Globus pallidus (tissue), 1 donor: ENCODE measurements around the gene TLCD1.
A peak's percentile ranks its signal among the peaks of the same experiment; 100 is the strongest.

ENCODE experiments used
- DNase-seq: peaks from one replicate; pipeline ENCODE4 v3.0.0-alpha.2; 2015; ENCODE audit warnings: low spot score

The TLCD1 gene

GRCh38 chr17:28712705-28713415, 13.2 kb downstream of the TLCD1 start:
- DNase-seq = no peak

GRCh38 chr17:28712032-28712704, 13.9 kb downstream of the TLCD1 start:
- DNase-seq = no peak

GRCh38 chr17:28711723-28712031, 14.4 kb downstream of the TLCD1 start, which contains the start of gene PROCA1:
TSS of gene PROCA1 (minus strand) at chr17:28711888. CDS start at chr17:28711660, 228 bp downstream.
- no peak for DNase-seq

DNA sequence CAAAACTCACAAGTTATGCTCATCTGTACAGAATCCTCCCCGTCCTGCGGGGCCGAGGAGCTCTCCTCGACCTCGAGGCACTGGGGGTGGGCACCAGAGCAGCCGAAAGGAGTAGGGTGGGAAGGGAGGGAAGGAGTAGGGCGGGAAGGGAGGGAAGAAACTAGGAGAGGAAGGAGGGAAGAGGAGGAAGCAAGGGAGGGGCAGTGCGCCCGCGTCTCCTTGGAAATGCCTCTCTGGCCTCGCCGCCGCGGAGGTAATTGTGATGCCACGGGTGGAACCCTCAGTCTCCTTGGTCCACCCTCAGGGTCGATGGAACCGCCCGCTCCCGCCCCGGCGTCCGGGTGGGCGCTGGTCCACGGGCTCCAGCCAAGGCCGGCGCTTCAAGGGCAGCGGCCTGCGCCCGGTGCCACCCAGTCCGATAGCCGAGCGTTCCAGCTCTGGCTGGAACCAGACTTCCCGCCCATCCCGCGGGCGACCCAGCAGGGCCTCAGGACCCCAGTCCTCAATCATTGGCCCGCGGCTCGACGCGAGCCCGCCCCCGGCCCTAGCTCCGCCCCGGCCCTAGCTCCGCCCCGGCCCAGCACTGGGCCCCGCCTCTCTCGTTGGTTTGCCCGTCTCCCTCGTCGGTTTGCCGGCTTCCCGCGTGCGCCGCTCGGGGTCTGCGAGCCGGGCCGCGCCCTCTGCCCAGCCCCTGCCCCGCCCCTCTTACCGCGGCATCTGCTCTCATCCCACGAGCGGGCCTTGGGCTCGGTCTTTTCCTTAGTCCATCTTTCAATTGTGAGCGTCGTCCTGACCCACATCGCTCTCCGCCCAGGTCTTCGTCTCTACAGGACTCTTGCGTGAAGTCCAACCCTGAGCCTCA, 14.9 kb downstream of the TLCD1 start:
- peak; percentile 80 for DNase-seq

DNA sequence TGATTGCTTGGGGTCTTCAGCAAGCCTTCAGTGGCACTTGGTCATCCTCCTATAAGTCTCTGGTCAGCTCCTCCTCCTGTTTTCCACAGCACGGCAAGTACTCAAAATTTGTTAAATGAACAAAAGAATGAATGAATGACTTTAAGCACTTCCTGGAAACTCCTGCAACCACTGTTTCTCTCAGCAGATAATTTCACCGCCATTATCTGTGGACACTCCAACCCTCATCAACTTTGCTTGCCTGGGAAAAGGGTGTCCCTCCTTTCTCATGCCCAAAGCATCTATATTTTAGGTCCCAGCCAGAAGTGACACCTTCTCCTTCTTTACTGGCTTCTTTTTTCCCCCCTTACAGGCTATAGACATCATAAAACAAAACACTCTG, 18.7 kb downstream of the TLCD1 start:
- no peak for DNase-seq

DNA sequence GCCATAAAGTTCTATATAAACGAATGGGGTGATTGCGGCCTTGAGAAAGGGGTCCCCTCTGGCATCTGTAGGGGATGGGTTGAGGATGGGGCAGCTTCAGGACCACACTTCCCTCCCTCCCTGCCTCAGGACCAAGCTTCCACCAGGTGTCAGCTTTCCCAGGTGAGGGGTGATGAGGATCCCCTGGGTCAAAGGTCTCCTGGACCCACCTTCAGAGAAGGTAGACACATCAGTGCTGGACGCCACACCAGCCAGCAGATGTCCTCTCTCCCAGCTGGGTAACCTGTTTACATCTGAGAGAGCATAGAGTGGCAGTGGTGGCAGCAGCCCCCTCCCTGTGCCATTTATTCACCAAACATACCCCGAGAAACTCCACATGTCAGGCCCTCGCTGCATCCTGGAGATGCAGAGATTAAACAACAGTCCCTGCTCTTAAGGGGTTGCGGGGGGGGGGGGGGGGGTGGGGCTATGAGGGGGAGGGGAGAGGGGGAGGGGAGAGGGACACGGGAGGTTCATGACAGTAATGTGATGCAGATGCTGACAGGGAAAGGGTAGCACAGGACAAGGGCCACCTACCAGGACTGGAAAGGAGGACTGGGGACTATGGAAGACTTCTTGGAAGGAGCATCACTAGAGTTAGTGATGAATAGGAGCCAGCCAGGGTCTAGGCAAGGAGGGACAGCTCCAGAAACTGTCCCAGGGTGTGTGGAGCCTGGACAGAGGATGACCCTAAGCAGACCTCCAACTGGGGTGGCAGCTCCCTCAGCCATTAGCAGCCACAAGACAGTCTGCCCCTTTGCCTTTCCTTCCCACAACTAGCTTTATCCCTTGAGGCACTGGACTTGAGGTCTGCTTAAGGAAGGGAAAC, 19.3 kb downstream of the TLCD1 start:
- DNase-seq = no peak

DNA sequence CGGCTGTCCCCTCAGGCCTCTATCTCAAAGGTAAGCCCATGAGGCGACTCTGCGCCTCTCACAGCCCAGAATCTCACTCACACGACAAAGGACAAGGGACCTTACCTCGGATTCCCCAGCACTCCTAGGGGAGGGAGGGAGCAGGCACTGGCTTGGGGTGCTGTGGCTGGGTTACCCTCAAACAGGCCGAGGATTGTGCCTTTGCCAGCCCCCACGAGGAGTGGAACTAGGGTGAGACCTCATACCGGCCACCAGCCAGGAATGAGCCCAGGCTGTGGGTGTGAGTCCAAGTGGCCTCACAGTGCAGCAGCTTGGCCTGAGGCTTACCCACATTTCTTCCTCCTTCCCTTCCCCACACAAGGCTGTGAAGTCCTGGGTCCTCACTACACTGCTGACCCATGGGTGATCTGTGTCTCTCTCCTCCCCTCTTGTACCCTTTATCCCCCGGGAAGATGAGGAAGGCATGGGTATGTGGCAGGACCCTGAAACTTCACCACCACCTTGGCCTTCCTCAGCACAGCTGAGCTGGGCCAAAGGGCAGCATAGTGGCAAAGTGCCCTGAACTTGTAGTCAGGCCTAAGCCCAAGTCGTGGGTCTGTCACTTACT, 20.2 kb downstream of the TLCD1 start:
- no peak for DNase-seq

- no peak for DNase-seq
These were observed 20.9 kb downstream of the TLCD1 start for GRCh38 chr17:28705074-28705659.

DNA sequence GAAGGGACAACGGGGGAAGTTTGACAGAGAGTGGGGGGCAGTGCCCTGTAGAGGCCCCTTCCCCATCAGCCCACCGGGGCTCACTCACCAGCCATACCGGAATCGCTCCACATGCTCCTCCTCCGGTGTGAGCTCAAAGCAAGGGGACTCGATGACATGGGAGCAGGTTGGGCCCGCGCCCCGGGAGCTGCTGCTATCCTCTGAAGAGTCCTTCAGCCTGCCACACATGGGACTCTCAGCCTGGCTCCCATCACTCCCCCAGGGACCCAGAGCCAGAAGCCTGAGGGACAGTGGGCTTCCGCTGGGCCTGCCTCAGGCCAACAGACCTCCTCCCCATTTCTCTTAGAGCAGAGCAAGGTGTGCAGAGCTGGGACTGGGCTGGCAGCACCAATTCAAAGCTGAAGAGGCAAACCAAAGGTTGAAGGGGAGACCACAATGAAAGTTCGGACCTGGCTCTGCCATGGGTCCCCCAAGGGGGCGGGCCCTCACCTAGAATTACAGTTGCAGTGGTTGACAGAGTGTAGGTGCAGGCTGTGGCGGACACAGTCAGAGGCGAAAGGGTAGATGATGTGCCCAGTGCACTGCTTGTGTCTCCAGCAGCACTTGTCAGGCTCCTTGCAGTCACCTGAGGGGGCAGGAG, 21.7 kb downstream of the TLCD1 start:
- no peak for DNase-seq

DNA sequence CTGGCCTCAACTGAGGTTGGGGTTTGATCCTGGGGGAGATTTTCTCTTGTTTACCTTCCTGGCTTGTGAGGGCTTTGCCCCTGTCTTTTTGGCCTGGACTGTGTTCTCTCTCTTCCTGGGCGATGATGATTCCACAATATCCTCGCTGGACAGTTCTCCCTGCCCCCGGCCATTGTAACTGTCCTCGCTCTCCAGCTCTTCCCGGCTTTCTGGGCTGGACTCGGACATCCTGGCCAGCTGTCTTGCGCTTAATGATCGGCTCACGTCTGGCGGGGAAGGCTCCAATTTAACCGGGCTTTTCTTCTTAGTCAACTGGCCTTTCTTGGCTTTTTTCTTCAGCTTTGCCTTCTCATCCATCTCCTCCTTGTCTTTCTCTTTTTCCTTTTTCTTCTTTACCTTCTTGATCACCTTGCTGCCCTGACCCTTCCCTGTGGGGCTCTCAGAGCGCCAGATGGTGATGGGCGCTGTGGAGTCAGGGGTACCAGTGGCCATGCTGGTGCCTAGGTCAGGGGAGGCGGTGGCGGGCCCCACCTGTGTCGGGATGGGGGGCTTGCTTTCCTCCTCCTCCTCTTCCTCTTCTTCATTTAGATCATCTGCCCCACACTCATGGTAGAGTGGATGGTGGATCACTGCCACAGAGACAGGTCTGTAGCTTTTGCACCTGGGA, 22.3 kb downstream of the TLCD1 start:
- no peak for DNase-seq

- no peak for DNase-seq
These were observed 23.3 kb downstream of the TLCD1 start for GRCh38 chr17:28702752-28703150.

DNA sequence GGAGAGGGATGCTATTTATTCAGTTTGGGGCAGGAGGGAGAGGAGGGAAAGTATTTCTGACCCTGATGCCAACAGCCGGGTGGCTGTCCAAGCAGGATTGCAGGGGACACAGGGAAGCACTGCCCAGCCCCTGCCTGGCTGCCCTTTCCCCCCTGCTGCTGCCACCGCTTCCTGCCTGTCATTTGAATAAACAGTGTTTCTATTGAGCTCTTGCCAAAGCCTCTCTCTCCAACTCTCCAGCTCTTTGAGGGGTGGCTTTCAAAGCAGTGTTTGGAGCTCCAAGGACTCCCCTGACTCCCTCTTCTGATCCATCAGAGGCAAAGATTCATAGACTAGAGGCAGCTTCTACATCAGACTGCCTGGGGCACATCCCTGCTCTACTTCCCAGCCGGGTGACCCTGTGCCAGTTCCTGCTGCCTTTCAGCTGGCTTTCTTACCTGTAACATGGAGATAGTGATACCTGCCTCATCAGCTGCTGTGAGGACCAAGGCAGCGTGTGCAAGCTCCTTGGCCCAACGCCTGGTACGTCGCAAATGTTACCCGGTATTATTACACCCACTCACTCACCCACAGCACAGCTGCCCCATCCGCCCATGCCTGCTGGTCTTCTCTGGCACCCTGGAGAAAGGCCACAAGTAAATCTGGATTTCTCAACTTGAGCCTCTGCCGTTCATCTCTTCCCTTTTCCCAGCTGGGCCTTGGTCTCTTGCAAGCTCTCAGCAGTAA, 23.8 kb downstream of the TLCD1 start:
- DNase-seq = peak; percentile 87

DNA sequence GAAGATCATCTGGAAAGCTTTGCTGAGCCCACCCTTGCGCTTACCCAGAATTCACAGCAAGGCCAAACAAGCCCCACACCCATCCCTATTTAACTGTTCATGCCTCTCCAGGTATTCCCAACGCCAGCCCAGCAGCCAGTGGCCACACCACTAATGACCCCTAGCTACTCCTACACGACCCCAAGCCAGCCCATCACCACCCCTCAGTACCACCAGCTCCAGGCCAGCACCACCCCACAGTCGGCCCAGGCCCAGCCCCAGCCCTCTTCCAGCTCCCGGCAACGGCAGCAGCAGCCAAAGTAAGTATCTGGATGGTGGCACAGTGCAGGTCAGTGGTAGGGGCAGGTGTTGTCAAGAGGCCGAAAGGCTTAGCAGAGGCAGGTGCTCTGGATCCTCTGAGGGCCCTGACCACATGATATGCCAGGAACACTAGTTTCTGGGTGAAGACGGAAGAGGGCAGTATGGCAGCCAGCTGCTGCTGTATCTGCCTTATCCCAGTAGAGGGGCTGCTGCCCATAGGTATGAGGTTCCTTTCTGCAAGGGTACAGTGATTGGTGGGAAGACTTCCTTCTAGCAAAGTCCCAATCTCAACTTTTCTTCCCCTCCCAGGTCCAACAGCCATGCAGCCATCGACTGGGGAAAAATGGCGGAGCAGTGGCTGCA, 25.1 kb downstream of the TLCD1 start:
- DNase-seq = no peak

GRCh38 chr17:28700278-28700677, 25.8 kb downstream of the TLCD1 start:
- no peak for DNase-seq

DNA sequence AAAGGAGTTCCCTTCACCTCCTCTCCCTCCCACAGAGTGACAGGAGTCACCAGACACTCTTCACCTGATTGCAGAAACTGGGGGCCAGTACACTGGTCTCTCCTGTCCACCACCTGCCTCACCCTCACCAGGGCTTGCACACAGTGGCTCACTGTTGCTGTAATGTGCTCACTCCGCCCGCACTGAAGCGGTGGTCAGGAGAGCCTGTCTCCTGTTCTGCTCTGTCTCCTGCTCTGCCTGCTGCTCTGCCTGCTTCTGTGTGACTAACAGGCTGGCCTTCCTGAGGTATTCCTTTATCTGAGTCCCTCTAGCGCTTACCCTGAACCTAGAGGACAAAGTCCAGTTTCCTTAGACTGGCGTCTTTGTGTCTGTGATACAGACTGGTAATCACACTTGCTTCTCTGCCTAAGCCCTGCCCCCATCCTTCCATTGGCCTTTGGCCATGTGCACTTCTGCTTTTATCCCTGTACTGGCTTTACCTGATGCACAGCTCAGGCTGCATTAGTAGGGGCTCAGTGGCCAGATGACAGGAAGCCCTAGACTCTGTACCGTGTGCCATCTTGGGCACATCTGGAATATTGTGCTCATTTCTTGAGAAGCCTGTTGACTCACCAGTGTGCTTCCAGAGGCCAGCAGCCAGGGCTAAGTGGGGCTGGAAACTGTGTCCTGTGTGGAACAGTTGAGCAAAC, 27.6 kb downstream of the TLCD1 start:
- no peak for DNase-seq

DNA sequence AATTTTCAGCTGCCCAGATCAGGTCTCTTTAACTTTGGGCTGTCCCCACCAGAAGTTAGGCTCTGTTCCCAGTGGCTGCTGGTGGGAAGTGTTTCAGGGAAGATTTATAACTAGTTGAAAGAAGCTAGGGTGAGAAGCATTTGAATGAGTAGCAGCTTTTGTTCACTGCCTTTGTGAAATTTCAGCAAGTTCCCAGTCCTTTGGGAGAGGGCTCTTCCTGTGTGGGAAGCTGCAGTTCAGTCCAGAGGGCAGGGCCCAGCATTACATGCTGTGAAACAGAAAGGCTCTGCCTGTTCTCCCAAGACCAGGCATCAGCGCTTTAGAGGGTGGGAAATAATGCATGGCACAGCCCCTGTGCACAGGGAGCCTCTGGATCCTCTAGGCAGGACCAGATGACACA, 32.2 kb downstream of the TLCD1 start:
- no peak for DNase-seq

GRCh38 chr17:28689011-28689410, 37.0 kb downstream of the TLCD1 start:
- no peak for DNase-seq

GRCh38 chr17:28688481-28688880, 37.6 kb downstream of the TLCD1 start:
- no peak for DNase-seq
